ENCODE measurements around the gene POU2AF3. TPM values are rescaled to one million over a fixed set of nuclear protein-coding genes. Genes with fewer than 3 reads are reported as not detected.

The POU2AF3 gene
- 0.25 TPM in 1 of 2 replicates, not detected in the other for total RNA-seq

GRCh38 chr11:111298413-111299100 lies at the start of gene POU2AF3:
POU2AF3 (plus strand) TSS chr11:111298546; CDS start chr11:111298582, 36 bp downstream.
- no peaks in the 10 kb centered on the region for H3K36me3 ChIP-seq (ENCODE audit: control insufficient read depth, insufficient read depth, low read length)
- H3K27me3 ChIP-seq (ENCODE audit: control insufficient read depth, insufficient read depth, low read length), result peaks cover 7% of the 10 kb centered on the region
- peak within 1 kb of the TSS; percentile 57 for H3K4me3 ChIP-seq (ENCODE audit: low read depth, low read length)
- no peak for TF ChIP-seq CTCF (IDR thresholded peaks at IDR 0.05; ENCODE audit: insufficient read depth, low read length, poor library complexity, severe bottlenecking)
- DNase-seq (ENCODE audit: low read depth), result no peak

GRCh38 chr11:111250936-111251335 lies 47.4 kb upstream of the POU2AF3 start:
- DNase-seq (ENCODE audit: low read depth), result no peak
- H3K27me3 ChIP-seq (ENCODE audit: control insufficient read depth, insufficient read depth, low read length), result no peaks in the 10 kb centered on the region
- TF ChIP-seq CTCF (IDR thresholded peaks at IDR 0.05; ENCODE audit: insufficient read depth, low read length, poor library complexity, severe bottlenecking), result no peak

GRCh38 chr11:111253131-111253530 lies 45.2 kb upstream of the POU2AF3 start:
- no peaks in the 10 kb centered on the region for H3K36me3 ChIP-seq (ENCODE audit: control insufficient read depth, insufficient read depth, low read length)
- DNase-seq (ENCODE audit: low read depth), result no peak
- no peaks in the 10 kb centered on the region for H3K27me3 ChIP-seq (ENCODE audit: control insufficient read depth, insufficient read depth, low read length)
- H3K4me3 ChIP-seq (ENCODE audit: low read depth, low read length), result no peak overlapping the region
- no peak for TF ChIP-seq CTCF (IDR thresholded peaks at IDR 0.05; ENCODE audit: insufficient read depth, low read length, poor library complexity, severe bottlenecking)

More at GRCh38 chr11:111250936-111251335, 47.4 kb upstream of the POU2AF3 start:
- Histone ChIP-seq H3K36me3 (ENCODE audit: control insufficient read depth, insufficient read depth, low read length) (no peaks in the 10 kb centered on the region), H3K4me3 (ENCODE audit: low read depth, low read length) (no peak overlapping the region)

- TF ChIP-seq CTCF (IDR thresholded peaks at IDR 0.05; ENCODE audit: insufficient read depth, low read length, poor library complexity, severe bottlenecking), result no peak
- H3K27me3 ChIP-seq (ENCODE audit: control insufficient read depth, insufficient read depth, low read length), result no peaks in the 10 kb centered on the region
- DNase-seq (ENCODE audit: low read depth), result no peak
- H3K36me3 ChIP-seq (ENCODE audit: control insufficient read depth, insufficient read depth, low read length), result no peaks in the 10 kb centered on the region
- no peak overlapping the region for H3K4me3 ChIP-seq (ENCODE audit: low read depth, low read length)
Measured at GRCh38 chr11:111253630-111254029, 44.7 kb upstream of the POU2AF3 start.

GRCh38 chr11:111258046-111258445 lies 40.3 kb upstream of the POU2AF3 start:
- Histone ChIP-seq H3K36me3 (ENCODE audit: control insufficient read depth, insufficient read depth, low read length) (no peaks in the 10 kb centered on the region), H3K27me3 (ENCODE audit: control insufficient read depth, insufficient read depth, low read length) (no peaks in the 10 kb centered on the region)

More at GRCh38 chr11:111258046-111258445, 40.3 kb upstream of the POU2AF3 start:
- no peak overlapping the region for H3K4me3 ChIP-seq (ENCODE audit: low read depth, low read length)
- DNase-seq (ENCODE audit: low read depth), result no peak
- no peak for TF ChIP-seq CTCF (IDR thresholded peaks at IDR 0.05; ENCODE audit: insufficient read depth, low read length, poor library complexity, severe bottlenecking)

All from kidney epithelial cell (primary cell).